GM19395 (cell line): ENCODE data around the gene YY1.

Experiments
- ATAC-seq: cut with Tn5 transposase; IDR thresholded peaks from one replicate; pipeline ENCODE4 v1.9.1; 2021; ENCODE audit warnings: mild to moderate bottlenecking, moderate library complexity; ENCODE audit not compliant: unreplicated experiment

Gene YY1

DNA sequence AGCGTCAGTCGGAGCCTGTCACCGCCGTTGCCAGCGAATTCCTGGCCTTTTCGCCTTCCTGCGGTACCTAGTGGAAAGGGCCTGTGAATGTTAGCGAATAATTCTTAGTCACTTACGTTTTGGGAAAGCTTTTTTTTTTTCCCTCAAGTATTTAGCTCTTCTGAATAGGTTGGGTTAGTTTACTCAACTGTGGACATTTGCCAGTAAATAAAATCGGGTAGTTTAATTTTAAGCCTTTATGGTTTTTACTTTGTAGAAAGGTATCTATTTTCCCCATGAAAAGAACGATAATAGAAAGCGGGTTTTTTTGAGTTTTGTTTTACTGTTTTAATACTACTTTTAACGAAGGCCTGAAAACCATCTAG, 1.7 kb downstream of the YY1 start:
- ATAC-seq: no peak

- no peak for ATAC-seq
Observed at GRCh38 chr14:100241279-100241678, 2.3 kb downstream of the YY1 start.

DNA sequence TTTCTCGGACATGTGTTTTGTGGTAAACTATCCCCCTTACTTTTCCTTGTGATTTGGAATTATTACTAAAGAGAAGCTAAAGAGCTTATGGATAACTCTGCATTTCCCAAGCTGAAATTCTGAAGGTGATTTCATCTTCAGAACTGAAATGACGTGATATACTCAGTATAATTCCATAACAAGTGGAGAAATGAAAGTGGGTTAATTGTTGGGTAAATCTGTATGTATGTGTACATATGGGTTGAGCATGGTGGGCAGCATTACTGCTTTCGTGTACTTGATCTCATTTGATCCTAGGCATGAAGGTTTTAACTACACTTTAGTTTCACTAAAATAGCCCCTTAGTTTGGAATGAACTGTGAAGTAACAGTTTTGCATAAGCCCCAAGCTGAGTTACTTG, 4.1 kb downstream of the YY1 start:
- no peak for ATAC-seq

DNA sequence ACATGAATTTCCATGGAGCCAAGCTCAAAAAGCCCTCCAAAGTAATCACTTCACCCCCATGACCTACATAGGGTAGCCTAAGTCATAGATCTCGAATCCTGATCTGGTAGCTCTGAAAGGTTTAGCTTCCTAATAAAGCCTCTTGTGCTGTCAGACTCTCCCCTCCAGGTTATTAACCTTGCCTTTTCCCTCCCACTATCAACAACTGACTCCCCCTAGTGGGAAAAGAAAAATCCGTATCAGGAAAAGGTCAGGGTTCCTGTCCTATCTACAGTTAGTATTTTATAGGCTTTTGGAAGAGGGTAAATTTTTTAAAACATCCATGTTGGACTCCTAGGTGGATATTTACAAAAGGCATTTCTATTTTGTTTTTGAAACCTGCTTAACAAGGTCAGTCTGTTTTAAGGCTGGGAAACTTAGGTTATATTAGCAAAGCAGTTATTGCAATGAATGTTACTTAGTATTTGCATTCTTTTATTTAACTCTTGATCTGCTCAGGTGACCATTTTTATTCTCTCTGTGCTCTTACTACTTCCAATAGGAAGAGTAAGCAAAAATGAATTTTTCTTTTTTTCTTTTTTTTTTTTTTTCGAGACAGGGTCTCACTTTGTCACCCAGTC, 8.0 kb downstream of the YY1 start:
- ATAC-seq: no peak

- no peak for ATAC-seq
Observed at GRCh38 chr14:100250732-100251465, 12.0 kb downstream of the YY1 start.

DNA sequence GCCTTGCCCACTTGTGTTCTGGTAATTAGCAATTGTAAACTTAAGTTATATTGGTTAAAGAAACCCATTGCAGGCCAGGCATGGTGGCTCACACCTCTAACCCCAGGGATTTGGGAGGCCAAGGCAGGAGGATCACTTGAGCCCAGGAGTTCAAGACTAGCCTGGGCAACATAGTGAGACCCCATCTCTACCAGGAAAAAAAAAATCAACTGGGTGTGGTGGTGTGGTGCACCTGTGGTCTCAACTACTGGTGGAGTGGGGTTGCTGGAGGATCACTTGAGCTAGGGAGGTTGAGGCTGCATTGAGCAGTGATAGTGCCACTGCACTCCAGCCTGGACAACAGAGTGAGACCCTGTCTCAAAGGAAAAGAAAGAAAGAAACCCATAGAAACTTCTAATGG, 13.7 kb downstream of the YY1 start:
- ATAC-seq: no peak

GRCh38 chr14:100256339-100256895, 17.5 kb downstream of the YY1 start:
- ATAC-seq: peak; percentile 83

DNA sequence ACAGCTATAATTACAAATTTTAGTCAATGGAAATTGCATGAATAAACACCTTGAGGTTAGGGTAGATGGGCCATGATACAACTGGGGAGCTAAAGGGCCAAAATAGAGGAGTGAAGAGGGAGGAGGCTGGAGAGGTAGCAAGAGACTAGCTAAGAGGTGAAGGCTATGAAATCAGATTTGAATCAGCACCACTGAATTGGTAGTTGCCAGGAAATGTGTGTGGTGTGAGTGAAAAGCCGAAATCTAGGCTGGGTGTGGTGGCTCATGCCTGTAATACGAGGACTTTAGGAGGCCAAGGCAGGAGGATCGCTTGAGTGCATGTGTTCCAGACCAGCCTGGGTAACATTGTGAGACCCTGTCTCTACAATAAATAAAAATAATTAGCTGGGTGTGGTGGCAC, 22.7 kb downstream of the YY1 start:
- ATAC-seq: no peak

DNA sequence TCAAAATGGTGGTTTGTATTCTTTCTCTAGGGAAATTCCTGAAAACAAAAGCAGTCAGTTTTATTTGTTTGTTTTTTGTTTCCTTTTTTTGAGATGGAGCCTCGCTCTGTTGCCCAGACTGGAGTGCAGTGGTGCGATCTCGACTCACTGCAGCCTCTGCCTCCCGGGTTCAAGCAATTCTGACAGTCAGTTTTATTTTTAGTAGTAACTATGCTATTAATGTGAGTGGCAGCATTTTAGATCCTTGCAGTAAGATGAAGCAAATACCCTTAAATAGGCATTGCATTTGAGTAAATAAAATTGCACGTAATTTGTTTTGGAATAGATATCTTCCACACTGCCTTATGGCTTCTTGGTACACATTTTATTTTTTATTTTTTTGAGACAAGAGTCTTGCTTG, 23.6 kb downstream of the YY1 start:
- ATAC-seq: no peak

DNA sequence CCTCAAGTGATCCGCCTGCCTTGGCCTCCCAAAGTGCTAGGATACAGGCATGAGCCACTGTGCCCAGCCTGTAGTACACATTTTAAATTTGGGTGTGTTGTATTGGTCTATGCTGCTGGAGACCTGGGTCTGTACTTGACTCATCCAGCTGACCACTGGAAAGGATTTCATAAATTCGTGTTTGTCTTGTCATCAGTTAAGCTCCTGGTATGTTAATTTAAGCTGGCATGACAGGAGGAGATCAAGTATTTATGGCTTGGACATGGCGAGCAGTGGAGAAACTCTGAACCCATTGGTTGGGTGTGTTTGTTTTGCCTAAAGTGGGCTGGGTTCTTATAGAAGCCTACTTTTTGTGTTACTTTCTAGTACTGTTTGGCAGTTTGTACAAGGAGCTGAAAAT, 24.2 kb downstream of the YY1 start:
- ATAC-seq: no peak

GRCh38 chr14:100267990-100268389, 29.0 kb downstream of the YY1 start:
- ATAC-seq: no peak

GRCh38 chr14:100268591-100269207, 29.8 kb downstream of the YY1 start:
- ATAC-seq: no peak

DNA sequence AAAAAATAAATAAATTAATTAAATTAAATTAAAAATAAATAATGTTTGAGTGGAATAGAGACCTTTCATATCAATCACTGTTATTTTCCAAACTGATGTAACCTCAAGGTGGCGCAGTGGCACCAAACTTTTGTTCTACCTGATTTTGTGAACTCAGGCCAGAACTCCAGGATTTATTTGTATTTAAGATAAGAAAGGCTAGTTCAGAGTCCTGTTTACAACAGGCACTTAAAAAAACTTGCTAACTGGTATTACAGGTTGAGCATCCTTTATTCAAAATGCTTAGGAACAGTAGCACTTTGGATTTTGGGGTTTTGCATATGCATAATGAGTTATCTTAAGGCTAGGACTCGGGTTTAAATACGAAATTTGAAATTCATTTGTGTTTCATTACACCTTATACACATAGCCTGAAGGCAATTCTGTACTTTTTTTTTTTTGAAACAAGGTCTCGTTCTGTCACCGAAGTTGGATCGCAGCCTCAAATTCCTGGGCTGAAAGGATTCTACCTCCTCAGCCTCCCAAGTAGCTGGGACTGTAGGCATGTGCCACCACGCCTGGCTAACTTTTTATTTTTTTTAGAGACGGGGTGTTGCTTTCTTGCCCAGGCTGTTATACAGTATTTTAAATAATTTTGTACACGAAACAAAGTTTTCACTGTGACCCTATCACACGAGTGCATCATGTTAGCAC, 32.4 kb downstream of the YY1 start:
- no peak for ATAC-seq

GRCh38 chr14:100274250-100274649, 35.3 kb downstream of the YY1 start:
- no peak for ATAC-seq

DNA sequence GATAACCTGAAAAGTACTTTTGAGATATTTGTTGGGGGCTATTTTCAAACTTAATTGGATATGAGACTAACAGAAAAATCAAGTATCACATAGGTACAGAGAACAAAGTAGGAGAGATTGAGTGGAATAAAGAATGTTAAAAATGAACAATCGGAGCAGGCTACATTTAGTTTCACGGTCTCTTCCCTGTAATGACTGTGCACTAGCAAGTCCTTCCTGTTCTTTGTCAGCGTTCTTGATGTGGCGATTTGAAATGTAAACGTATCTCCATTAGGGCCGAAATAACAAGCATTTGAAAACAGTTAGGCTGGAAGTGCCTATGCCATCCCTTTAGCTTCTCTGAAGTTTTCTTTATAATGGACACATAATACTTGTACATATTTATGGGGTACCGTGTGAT, 36.3 kb downstream of the YY1 start:
- ATAC-seq: no peak

DNA sequence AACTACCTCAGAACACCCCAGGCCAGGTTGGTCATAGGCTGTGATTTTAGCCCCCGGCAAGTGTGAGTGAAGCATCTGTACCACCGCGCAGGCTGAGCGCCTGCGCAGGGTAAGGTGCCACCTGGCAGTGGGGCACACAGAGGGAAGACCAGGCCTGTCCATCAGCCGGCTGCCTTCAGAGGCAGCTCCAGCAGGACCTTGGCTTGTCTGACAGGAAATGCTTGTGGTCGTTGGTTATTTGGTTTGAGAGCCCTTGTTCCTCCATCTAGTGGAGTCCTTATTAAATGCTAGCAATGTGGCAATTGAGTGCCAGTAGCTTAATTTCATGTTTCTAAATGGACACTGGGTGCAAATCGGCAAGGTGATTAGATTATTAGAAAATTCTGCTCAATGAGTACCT, 39.8 kb downstream of the YY1 start:
- no peak for ATAC-seq

GRCh38 chr14:100279133-100279532, 40.2 kb downstream of the YY1 start:
- no peak for ATAC-seq

GRCh38 chr14:100279563-100279962, 40.6 kb downstream of the YY1 start:
- ATAC-seq: no peak

- ATAC-seq: no peak
Observed at GRCh38 chr14:100281286-100282082, 42.5 kb downstream of the YY1 start.

DNA sequence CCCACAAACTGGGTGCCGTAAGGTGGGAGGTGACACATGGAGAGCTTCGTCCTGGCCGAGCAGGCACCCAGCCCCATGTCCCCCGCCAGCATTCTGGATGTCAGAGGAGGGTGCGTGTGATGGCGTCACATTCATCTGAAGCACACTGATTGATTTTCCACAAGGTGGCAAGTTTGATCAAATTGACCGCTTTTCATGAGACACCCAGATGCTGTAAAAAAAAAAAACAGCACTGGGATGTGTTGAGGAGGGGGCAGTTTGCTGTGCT, 43.1 kb downstream of the YY1 start:
- ATAC-seq: no peak
